Activated CD4-positive, alpha-beta T cell treated with anti-CD3 and anti-CD28 coated beads, Interleukin-2, amount 50 U/mL, for 16 hours (primary cell): ENCODE results near the gene NEO1.
A peak's percentile ranks its signal among the peaks of the same experiment; 100 is the strongest.

ENCODE experiments used
- DNase-seq: peaks from one replicate; pipeline ENCODE4 v3.0.0-alpha.2; 2020

Gene NEO1

GRCh38 chr15:73033611-73034010 lies 18.7 kb upstream of the NEO1 start:
- no peak for DNase-seq

- no peak for DNase-seq
These were observed 18.0 kb upstream of the NEO1 start for GRCh38 chr15:73034221-73034620.

GRCh38 chr15:73035221-73035620 lies 17.0 kb upstream of the NEO1 start:
- DNase-seq = no peak

- DNase-seq = no peak
These were observed 14.0 kb upstream of the NEO1 start for GRCh38 chr15:73038220-73038619.

GRCh38 chr15:73046073-73046472 lies 6.2 kb upstream of the NEO1 start:
- no peak for DNase-seq

- no peak for DNase-seq
These were observed 4.4 kb upstream of the NEO1 start for GRCh38 chr15:73047882-73048281.

GRCh38 chr15:73048624-73049295 lies 3.5 kb upstream of the NEO1 start:
- DNase-seq = no peak

GRCh38 chr15:73049564-73050215 lies 2.6 kb upstream of the NEO1 start:
- DNase-seq = no peak

- DNase-seq = no peak
These were observed 1.5 kb upstream of the NEO1 start for GRCh38 chr15:73050561-73051295.

- DNase-seq = no peak
These were observed 864 bp upstream of the NEO1 start for GRCh38 chr15:73051391-73051806.

GRCh38 chr15:73052653-73053397 lies 562 bp downstream of the NEO1 start:
- peak; percentile 10 for DNase-seq

- DNase-seq = no peak
These were observed 1.1 kb downstream of the NEO1 start for GRCh38 chr15:73053398-73053723.

GRCh38 chr15:73054417-73054953 lies 2.2 kb downstream of the NEO1 start:
- DNase-seq = no peak

GRCh38 chr15:73056460-73056859 lies 4.2 kb downstream of the NEO1 start:
- no peak for DNase-seq

GRCh38 chr15:73058437-73058836 lies 6.2 kb downstream of the NEO1 start:
- DNase-seq = no peak

- no peak for DNase-seq
These were observed 12.9 kb downstream of the NEO1 start for GRCh38 chr15:73065114-73065513.

- no peak for DNase-seq
These were observed 16.8 kb downstream of the NEO1 start for GRCh38 chr15:73069109-73069508.

GRCh38 chr15:73072894-73073293 lies 20.6 kb downstream of the NEO1 start:
- DNase-seq = no peak

- no peak for DNase-seq
These were observed 22.0 kb downstream of the NEO1 start for GRCh38 chr15:73074241-73074640.

- no peak for DNase-seq
These were observed 23.0 kb downstream of the NEO1 start for GRCh38 chr15:73075160-73075859.

- no peak for DNase-seq
These were observed 26.0 kb downstream of the NEO1 start for GRCh38 chr15:73078291-73078690.

- no peak for DNase-seq
These were observed 26.5 kb downstream of the NEO1 start for GRCh38 chr15:73078722-73079121.

- DNase-seq = no peak
These were observed 27.3 kb downstream of the NEO1 start for GRCh38 chr15:73079565-73079964.
